Body of pancreas (tissue), 4 donors: ENCODE measurements around the gene SCN5A.

Source experiments
- POLR2A ChIP-seq, 3 donors: fragments of 450-650 bp; IDR thresholded peaks; one replicate each; pipeline ENCODE4 v1.6.1; 2016; ENCODE audit warnings: antibody characterized with exemption in 3 of 3, mild to moderate bottlenecking in 2 of 3
- TF ChIP-seq, protein P1 (sequence below), 7 experiments: fragments of 450-650 bp in 4 of 7; fragments of 200-600 bp in 3 of 7; sonication (generic) in 3 of 7; IDR thresholded peaks; one replicate each; pipeline ENCODE4 v1.5.1; 2016 to 2019; ENCODE audit warnings: antibody characterized with exemption in 7 of 7

GRCh38 chr3:38600551-38600950, 48.9 kb downstream of the SCN5A start:
- TF ChIP-seq, protein P1, sequence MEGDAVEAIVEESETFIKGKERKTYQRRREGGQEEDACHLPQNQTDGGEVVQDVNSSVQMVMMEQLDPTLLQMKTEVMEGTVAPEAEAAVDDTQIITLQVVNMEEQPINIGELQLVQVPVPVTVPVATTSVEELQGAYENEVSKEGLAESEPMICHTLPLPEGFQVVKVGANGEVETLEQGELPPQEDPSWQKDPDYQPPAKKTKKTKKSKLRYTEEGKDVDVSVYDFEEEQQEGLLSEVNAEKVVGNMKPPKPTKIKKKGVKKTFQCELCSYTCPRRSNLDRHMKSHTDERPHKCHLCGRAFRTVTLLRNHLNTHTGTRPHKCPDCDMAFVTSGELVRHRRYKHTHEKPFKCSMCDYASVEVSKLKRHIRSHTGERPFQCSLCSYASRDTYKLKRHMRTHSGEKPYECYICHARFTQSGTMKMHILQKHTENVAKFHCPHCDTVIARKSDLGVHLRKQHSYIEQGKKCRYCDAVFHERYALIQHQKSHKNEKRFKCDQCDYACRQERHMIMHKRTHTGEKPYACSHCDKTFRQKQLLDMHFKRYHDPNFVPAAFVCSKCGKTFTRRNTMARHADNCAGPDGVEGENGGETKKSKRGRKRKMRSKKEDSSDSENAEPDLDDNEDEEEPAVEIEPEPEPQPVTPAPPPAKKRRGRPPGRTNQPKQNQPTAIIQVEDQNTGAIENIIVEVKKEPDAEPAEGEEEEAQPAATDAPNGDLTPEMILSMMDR (IDR thresholded peaks at IDR 0.05): no peak
- TF ChIP-seq POLR2A (IDR thresholded peaks at IDR 0.05): no peak
